GM21528 (cell line): ENCODE measurements around the gene PEAK1.
"Not testable (repeated sequence)": the region's sequence is repeated elsewhere in the genome, so short reads cannot be mapped to it uniquely, and the experiment has no call there.

ENCODE experiments used
- ATAC-seq: cut with Tn5 transposase; IDR thresholded peaks from one replicate; pipeline ENCODE4 v1.9.1; 2021; ENCODE audit warnings: mild to moderate bottlenecking, moderate library complexity; ENCODE audit not compliant: unreplicated experiment, low FRiP score

The PEAK1 gene

DNA sequence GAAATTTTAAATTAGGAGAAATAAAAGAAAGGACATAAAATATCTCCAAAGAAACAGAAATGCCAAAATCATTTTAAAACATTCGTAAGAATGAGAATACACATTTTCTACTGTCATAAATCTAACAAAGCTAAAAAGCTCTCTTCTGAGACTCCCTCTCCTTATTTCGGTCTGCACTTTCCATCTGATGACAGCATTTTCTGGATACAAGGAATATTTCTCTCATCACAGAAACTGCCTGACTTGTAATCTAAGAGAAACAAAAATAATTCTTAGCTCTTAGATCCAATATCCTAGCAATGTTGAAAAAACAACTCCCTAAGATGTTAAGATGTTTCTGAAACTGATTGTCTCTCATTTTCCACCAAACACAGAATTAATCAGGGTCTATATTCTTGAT is 93.5 kb downstream of the PEAK1 start:
- no peak for ATAC-seq

- no peak for ATAC-seq
Observed at GRCh38 chr15:77312523-77312922, 107.4 kb downstream of the PEAK1 start.

- ATAC-seq: no peak
Observed at GRCh38 chr15:77311618-77312398, 108.1 kb downstream of the PEAK1 start.

DNA sequence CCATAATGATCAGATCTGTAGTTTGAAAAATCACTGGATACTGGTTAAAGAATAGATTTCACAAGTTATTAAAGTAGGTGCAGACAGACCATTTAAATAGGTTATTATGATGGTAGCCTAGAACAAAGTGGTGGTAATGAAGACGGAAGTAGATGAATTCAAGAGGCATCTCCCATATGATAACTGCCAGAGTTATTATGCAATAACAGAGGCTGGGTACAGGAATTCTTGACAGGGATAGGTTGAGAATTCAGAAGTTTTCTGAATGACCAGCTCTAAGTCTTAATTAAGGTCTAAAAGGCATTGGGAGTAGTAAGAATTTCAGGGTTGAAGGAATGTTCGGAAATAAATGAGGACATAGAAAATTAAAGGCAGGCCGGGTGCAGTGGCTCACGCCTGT is 108.9 kb downstream of the PEAK1 start:
- ATAC-seq: no peak

DNA sequence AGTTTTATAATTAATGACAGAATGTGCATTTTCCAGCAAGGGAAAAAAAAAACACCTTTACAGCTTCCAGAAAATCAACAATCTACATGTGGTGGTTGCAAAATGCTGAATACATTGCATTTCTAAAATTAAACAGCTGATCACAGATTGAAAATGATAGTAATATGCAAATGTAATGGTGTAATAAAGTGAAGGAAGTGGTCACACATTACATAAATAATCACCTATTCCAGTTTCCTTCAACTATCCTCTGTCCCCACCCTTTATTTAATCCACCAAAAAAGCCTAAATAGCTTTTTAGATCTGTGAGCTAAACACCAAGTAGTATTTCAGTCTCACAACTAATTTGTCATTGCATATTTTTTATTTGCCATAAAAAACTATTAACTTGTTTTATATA is 110.5 kb downstream of the PEAK1 start:
- ATAC-seq: no peak

GRCh38 chr15:77305953-77306352 is 114.0 kb downstream of the PEAK1 start:
- no peak for ATAC-seq

GRCh38 chr15:77296773-77297337 is 123.0 kb downstream of the PEAK1 start:
- ATAC-seq: no peak

DNA sequence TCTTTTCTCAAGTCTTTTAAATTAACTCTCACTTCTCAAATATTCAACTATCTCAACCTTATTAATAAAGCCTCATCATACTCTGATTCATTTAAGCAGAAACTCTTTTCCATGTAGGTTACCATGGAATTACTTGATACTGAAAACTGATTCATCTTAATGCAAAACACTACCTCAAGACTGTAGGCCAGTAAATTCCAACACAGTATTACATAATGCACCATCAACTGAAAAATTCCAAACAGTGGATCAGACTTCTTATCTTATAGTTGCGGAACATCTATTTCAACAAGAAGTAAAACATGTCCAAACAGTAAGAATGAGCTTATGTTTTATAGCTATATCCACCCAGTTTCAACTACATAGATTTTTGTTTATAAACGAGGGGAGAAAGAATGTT is 124.5 kb downstream of the PEAK1 start:
- no peak for ATAC-seq

DNA sequence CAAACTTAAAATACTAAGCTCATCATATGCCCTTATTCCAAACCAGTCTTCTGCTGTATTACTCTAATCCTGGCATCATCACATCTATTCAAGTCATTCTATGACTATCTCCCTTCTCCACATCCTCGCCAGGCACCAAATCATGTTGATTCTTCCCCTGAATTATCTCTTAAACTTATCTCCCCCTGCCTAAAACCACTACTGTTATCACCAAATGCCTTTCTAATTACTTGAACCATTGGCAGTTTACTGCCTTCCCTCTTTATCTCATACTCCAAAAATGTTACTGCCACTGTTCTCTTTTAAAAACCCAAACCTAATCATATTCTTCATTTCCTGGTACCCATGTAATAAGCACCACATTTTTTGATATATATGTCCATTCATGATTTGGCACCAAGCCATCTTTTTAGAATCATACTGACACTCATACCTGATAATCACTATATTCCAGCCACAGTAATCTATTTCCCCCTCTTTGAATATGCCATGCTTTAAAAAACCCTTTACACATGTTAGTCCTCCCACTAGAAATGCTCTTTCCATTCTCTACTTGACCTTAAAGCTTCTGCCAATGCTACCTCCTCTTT is 126.8 kb downstream of the PEAK1 start:
- ATAC-seq: no peak

DNA sequence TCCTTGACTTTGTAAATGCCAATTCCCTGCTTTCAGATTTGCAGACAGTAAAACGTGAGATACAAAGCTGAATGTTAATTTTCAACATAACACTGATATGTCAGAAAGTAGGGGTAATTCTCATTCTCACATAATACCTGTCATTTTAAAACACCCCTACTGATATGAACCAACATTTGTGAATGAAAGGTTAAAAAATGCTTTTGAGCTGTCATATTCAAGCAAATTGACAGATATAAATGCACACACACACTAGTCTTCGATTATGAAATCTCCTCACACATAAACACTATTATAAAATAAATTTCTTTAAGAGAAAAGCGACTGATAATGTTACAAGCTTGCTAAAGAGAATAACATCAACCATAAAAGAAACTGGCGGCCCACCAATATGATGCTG is 128.8 kb downstream of the PEAK1 start:
- ATAC-seq: no peak

- no peak for ATAC-seq
Observed at GRCh38 chr15:77287385-77287784, 132.5 kb downstream of the PEAK1 start.

- no peak for ATAC-seq
Observed at GRCh38 chr15:77285057-77285997, 134.6 kb downstream of the PEAK1 start.

GRCh38 chr15:77282333-77282732 is 137.6 kb downstream of the PEAK1 start:
- no peak for ATAC-seq

DNA sequence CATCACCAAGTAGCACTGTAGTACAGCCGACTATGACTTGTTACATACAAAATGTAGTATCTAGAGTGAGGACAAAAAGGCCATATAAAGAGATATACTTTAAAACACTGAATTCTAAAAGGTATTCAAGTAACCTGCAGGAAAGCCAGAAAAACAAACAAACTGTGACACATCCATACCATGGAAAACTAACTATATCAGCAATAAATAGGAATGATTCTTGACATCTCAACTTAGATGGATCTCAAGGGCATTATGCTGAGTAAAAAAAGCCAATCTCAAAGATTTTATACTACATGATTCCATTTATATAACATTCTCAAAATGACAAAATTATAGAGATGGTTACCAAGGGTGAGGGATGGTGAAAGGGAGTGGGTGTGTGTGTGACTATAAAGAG is 143.0 kb downstream of the PEAK1 start:
- ATAC-seq: no peak

DNA sequence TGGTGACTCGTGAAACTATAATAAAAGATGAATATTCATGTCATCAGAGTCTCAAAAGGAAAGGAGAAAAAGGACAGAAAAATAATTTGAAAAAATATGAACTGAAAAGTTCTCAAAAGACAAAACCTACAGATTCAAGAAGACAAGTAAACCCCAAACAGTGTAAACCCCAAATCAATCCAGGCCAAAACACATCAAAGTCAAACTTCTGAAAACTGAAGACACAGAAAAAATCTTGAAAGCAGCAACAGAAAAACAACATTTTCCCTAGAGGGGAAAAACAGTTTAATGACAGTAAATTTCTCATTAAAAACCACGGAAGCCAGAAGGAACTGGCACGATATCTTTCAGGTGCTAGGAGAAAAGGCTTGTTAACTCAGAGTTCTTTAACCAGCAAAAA is 143.8 kb downstream of the PEAK1 start:
- no peak for ATAC-seq

- ATAC-seq: not testable (repeated sequence)
Observed at GRCh38 chr15:77273136-77273535, 146.8 kb downstream of the PEAK1 start.

GRCh38 chr15:77266708-77267386 is 153.1 kb downstream of the PEAK1 start:
- ATAC-seq: no peak

- no peak for ATAC-seq
Observed at GRCh38 chr15:77255385-77255784, 164.5 kb downstream of the PEAK1 start.

DNA sequence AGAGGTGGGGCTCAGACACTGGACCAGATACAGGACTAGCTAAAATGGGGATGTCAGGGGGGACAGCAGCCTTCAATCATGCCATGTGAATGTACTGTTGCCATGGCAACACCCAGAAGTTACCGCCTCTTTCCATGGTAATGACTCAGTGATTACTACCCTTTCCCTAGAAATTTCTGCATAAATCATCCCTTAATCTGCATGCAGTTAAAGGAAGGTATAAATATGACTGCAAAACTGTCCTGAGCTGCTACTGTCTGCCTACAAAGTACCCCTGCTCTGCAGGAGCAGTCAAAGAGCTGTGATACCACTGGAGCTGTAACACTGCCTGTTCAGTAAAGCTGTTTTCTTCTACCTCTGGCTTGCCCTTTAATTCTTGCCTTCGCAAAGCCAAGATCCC is 168.2 kb downstream of the PEAK1 start:
- no peak for ATAC-seq

DNA sequence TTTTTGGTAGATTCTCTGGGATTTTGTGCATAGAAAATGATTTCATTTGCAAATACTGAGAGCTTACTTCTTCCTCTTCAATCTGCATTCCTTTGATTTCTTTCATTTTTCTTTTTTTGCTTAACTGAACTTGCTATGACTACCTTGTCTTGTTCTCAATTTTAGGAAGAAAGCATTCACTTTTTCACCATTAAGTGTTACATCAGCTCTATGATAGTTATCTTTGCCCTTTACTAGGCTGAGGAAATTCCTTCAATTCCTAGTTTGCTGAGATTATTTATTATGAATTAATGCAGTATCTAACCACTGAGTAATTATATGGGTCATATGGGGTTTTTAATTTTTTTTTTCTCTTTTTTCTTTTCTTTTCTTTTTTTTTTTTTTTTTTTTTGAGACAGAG is 172.8 kb downstream of the PEAK1 start:
- ATAC-seq: no peak
